Astrocyte (in vitro differentiated cells and primary cell): ENCODE measurements around the gene SPATC1L. TPM values are rescaled to one million over a fixed set of nuclear protein-coding genes. Genes with fewer than 3 reads are reported as not detected.

ENCODE experiments used
- DNase-seq: peaks from one replicate; pipeline ENCODE4 v3.0.0-alpha.2; 2010; ENCODE audit warnings: low read depth
- FAIRE-seq: peaks from 2 replicates; lab custom pipeline; 2011; peaks lifted over from hg19 to GRCh38; lab: Jason Lieb, UNC
- H2AFZ ChIP-seq: 2 replicates; pipeline ENCODE4 v1.6.0; 2012; ENCODE audit warnings: low read depth, low read length, inconsistent platforms
- H3K27ac ChIP-seq: 2 replicates; pipeline ENCODE4 v1.5.1; 2011; ENCODE audit warnings: low read depth, low read length, inconsistent platforms
- H3K27me3 ChIP-seq: 2 replicates; pipeline ENCODE4 v1.6.0; 2011; ENCODE audit warnings: low read length, inconsistent platforms; ENCODE audit not compliant: insufficient read depth
- H3K36me3 ChIP-seq: 2 replicates; pipeline ENCODE4 v1.5.1; 2011; ENCODE audit warnings: low read length, inconsistent platforms; ENCODE audit not compliant: insufficient read depth
- H3K4me1 ChIP-seq: 2 replicates; pipeline ENCODE4 v1.5.1; 2011; ENCODE audit warnings: low read length, inconsistent platforms; ENCODE audit not compliant: insufficient read depth
- H3K4me2 ChIP-seq: 2 replicates; pipeline ENCODE4 v1.6.0; 2012; ENCODE audit warnings: low read length, inconsistent platforms
- H3K4me3 ChIP-seq: 2 replicates; pipeline ENCODE4 v1.5.1; 2011; ENCODE audit warnings: low read depth, mild to moderate bottlenecking, low read length, inconsistent platforms; ENCODE audit not compliant: insufficient read depth
- H3K79me2 ChIP-seq: 2 replicates; pipeline ENCODE4 v1.6.0; 2012; ENCODE audit warnings: mild to moderate bottlenecking, low read length, inconsistent platforms; ENCODE audit not compliant: insufficient read depth
- H3K9ac ChIP-seq: 2 replicates; pipeline ENCODE4 v1.6.0; 2012; ENCODE audit warnings: mild to moderate bottlenecking, low read length, inconsistent platforms
- H3K9me3 ChIP-seq: 2 replicates; pipeline ENCODE4 v1.5.1; 2012; ENCODE audit warnings: low read depth, mild to moderate bottlenecking, low read length, inconsistent platforms; ENCODE audit not compliant: insufficient read depth
- H4K20me1 ChIP-seq: 2 replicates; pipeline ENCODE4 v1.6.0; 2012; ENCODE audit warnings: low read length, inconsistent platforms; ENCODE audit not compliant: insufficient read depth
- H3K27ac Mint-ChIP-seq: one replicate; pipeline ENCODE4 v1.8.0; 2021; ENCODE audit warnings: mild to moderate bottlenecking, mixed read lengths; ENCODE audit not compliant: unreplicated experiment
- H3K27me3 Mint-ChIP-seq: one replicate; pipeline ENCODE4 v1.8.0; 2021; ENCODE audit warnings: low read depth, mixed read lengths; ENCODE audit not compliant: unreplicated experiment
- H3K36me3 Mint-ChIP-seq: one replicate; pipeline ENCODE4 v1.8.0; 2021; ENCODE audit warnings: low read depth, mixed read lengths; ENCODE audit not compliant: unreplicated experiment
- H3K4me1 Mint-ChIP-seq: one replicate; pipeline ENCODE4 v1.8.0; 2021; ENCODE audit warnings: low read depth, mixed read lengths; ENCODE audit not compliant: unreplicated experiment
- H3K4me3 Mint-ChIP-seq: one replicate; pipeline ENCODE4 v1.8.0; 2021; ENCODE audit warnings: mild to moderate bottlenecking, moderate library complexity, mixed read lengths; ENCODE audit not compliant: unreplicated experiment
- H3K9me3 Mint-ChIP-seq: one replicate; pipeline ENCODE4 v1.8.0; 2021; ENCODE audit warnings: mild to moderate bottlenecking, mixed read lengths; ENCODE audit not compliant: unreplicated experiment
- CTCF ChIP-seq: IDR thresholded peaks from 2 replicates; pipeline ENCODE4 v1.5.1; 2011; ENCODE audit warnings: low read depth, mild to moderate bottlenecking, inconsistent platforms, low read length, moderate library complexity; ENCODE audit not compliant: insufficient read depth
- EZH2 ChIP-seq: IDR thresholded peaks from 2 replicates; pipeline ENCODE4 v1.6.1; 2012; ENCODE audit warnings: mild to moderate bottlenecking, low read length, inconsistent platforms; ENCODE audit not compliant: insufficient read depth
- total RNA-seq: library from RNA; stranded (reverse); gene quantifications from 2 replicates; pipeline ENCODE4 v1.2.1, GENCODE V29; 2021

The SPATC1L gene
- total RNA-seq, 1 donor from 2014 or later = 17.8 TPM

GRCh38 chr21:46124926-46125845 lies 59.1 kb downstream of the SPATC1L start:
- no peak overlapping the region for H3K27ac ChIP-seq
- H3K9ac ChIP-seq = no peak overlapping the region
- no peak for TF ChIP-seq CTCF
- no peak for TF ChIP-seq EZH2
- Mint-ChIP-seq H3K4me3 (no peak overlapping the region), H3K36me3 (peaks cover 8% of the 10 kb centered on the region), H3K27ac (no peak overlapping the region), H3K4me1 (peaks cover 4% of the 10 kb centered on the region), H3K27me3 (no peaks in the 10 kb centered on the region), H3K9me3 (no peaks in the 10 kb centered on the region)
- H4K20me1 ChIP-seq = peaks cover 89% of the 10 kb centered on the region
- no peaks in the 10 kb centered on the region for H3K27me3 ChIP-seq
- H3K4me1 ChIP-seq = peaks cover 26% of the 10 kb centered on the region
- no peaks in the 10 kb centered on the region for H3K9me3 ChIP-seq
- FAIRE-seq = no peak
- H2AFZ ChIP-seq = no peak overlapping the region
- peaks cover 30% of the 10 kb centered on the region for H3K79me2 ChIP-seq
- H3K4me3 ChIP-seq = no peak overlapping the region
- no peak for DNase-seq
- H3K4me2 ChIP-seq = no peak overlapping the region
- H3K36me3 ChIP-seq = peaks cover 31% of the 10 kb centered on the region

GRCh38 chr21:46124083-46124925 lies 60.0 kb downstream of the SPATC1L start:
- Histone ChIP-seq H3K27me3 (no peaks in the 10 kb centered on the region), H3K36me3 (peaks cover 33% of the 10 kb centered on the region), H3K9ac (no peak overlapping the region), H3K9me3 (no peaks in the 10 kb centered on the region), H3K4me3 (no peak overlapping the region), H4K20me1 (peaks cover 89% of the 10 kb centered on the region), H3K27ac (no peak overlapping the region), H2AFZ (no peak overlapping the region), H3K4me1 (peaks cover 26% of the 10 kb centered on the region), H3K79me2 (peaks cover 30% of the 10 kb centered on the region), H3K4me2 (no peak overlapping the region)
- H3K27me3 Mint-ChIP-seq = no peaks in the 10 kb centered on the region
- peaks cover 8% of the 10 kb centered on the region for H3K36me3 Mint-ChIP-seq
- H3K9me3 Mint-ChIP-seq = no peaks in the 10 kb centered on the region
- H3K27ac Mint-ChIP-seq = no peak overlapping the region
- DNase-seq (no peak), FAIRE-seq (no peak)
- peaks cover 4% of the 10 kb centered on the region for H3K4me1 Mint-ChIP-seq
- no peak overlapping the region for H3K4me3 Mint-ChIP-seq
- no peak for TF ChIP-seq EZH2
- TF ChIP-seq CTCF = no peak
